GM23248 (cell line): Measurements from ENCODE around the gene ROR1. TPM values are rescaled to one million over a fixed set of nuclear protein-coding genes. Genes with fewer than 3 reads are reported as not detected.

Experiments
- DNase-seq: peaks from one replicate; pipeline ENCODE4 v3.0.0-alpha.2; 2015
- H2AFZ ChIP-seq: fragments of 200-600 bp; sonication (generic); 2 replicates; pipeline ENCODE4 v1.6.1; 2016; ENCODE audit warnings: antibody characterized with exemption
- H3F3A ChIP-seq: fragments of 200-600 bp; sonication (generic); 2 replicates; pipeline ENCODE4 v1.6.1; 2016; ENCODE audit warnings: mild to moderate bottlenecking, antibody characterized with exemption, mixed run types; ENCODE audit not compliant: insufficient read depth
- H3K27ac ChIP-seq: fragments of 200-600 bp; sonication (generic); 2 replicates; pipeline ENCODE4 v1.5.1; 2016; ENCODE audit warnings: mild to moderate bottlenecking
- H3K27me3 ChIP-seq: fragments of 200-600 bp; sonication (generic); replicated peaks from 2 replicates; pipeline ENCODE4 v1.6.1; 2016; ENCODE audit warnings: mild to moderate bottlenecking; ENCODE audit not compliant: insufficient read depth
- H3K36me3 ChIP-seq: fragments of 200-600 bp; sonication (generic); 2 replicates; pipeline ENCODE4 v1.6.1; 2016; ENCODE audit warnings: low read depth, mild to moderate bottlenecking
- H3K4me1 ChIP-seq: fragments of 200-600 bp; sonication (generic); 2 replicates; pipeline ENCODE4 v1.6.1; 2016; ENCODE audit warnings: mild to moderate bottlenecking; ENCODE audit not compliant: insufficient read depth
- H3K4me2 ChIP-seq: fragments of 200-600 bp; sonication (generic); one replicate; pipeline ENCODE4 v1.6.1; 2016; ENCODE audit warnings: mild to moderate bottlenecking; ENCODE audit not compliant: unreplicated experiment
- H3K4me3 ChIP-seq: fragments of 200-600 bp; sonication (generic); 2 replicates; pipeline ENCODE4 v1.5.1; 2016; ENCODE audit warnings: mild to moderate bottlenecking
- H3K79me2 ChIP-seq: fragments of 200-600 bp; sonication (generic); 2 replicates; pipeline ENCODE4 v1.6.1; 2016; ENCODE audit warnings: mild to moderate bottlenecking; ENCODE audit not compliant: insufficient read depth
- H3K9ac ChIP-seq: fragments of 200-600 bp; sonication (generic); 2 replicates; pipeline ENCODE4 v1.6.1; 2016; ENCODE audit warnings: mild to moderate bottlenecking
- H3K9me2 ChIP-seq: fragments of 200-600 bp; sonication (generic); 2 replicates; pipeline ENCODE4 v1.6.1; 2016; ENCODE audit warnings: mixed run types, mild to moderate bottlenecking, moderate library complexity; ENCODE audit not compliant: insufficient read depth
- H3K9me3 ChIP-seq: fragments of 200-600 bp; sonication (generic); one replicate; pipeline ENCODE4 v1.6.1; 2017; ENCODE audit warnings: low read depth
- H4K20me1 ChIP-seq: fragments of 200-600 bp; sonication (generic); 2 replicates; pipeline ENCODE4 v1.6.0; 2016; ENCODE audit not compliant: insufficient read depth
- EZH2 ChIP-seq: fragments of 200-600 bp; sonication (generic); IDR thresholded peaks from 2 replicates; pipeline ENCODE4 v1.6.1; 2018; ENCODE audit warnings: antibody characterized with exemption, mild to moderate bottlenecking; ENCODE audit not compliant: insufficient read depth, poor library complexity, severe bottlenecking
- EZH2phosphoT487 ChIP-seq: fragments of 200-600 bp; sonication (generic); IDR thresholded peaks from 2 replicates; pipeline ENCODE4 v1.6.1; 2018; ENCODE audit warnings: antibody characterized with exemption, moderate library complexity, mild to moderate bottlenecking, low read depth; ENCODE audit not compliant: insufficient read depth
- WGBS, 2 experiments: methylation state at CpG; one replicate each; pipeline ENCODE4 v1.1.6; 2015 to 2017; ENCODE audit warnings: low lambda C conversion rate in 2 of 2, low coverage in 1 of 2; ENCODE audit errors: missing lambda C conversion rate in 2 of 2; 5-methylcytosine and 5-hydroxymethylcytosine counted together
- in situ Hi-C: fragments of 300-500 bp; cut with MboI; formaldehyde crosslinking; loops from 2 replicates; pipeline ENCODE4 v1.15.0; 2020
- polyA plus RNA-seq: library from polyadenylated mRNA; unstranded; fragments of >200 nt; fragmentation: Nextera tagmentation; extraction: Ambion mirVana; gene quantifications from 2 replicates; pipeline ENCODE4 v1.2.1, GENCODE V29; 2016
- total RNA-seq: library from RNA; depleted of rRNA; stranded (reverse); fragments of >200 nt; shearing (Covaris generic); gene quantifications from 2 replicates; pipeline ENCODE4 v1.2.3, GENCODE V29; 2014

Gene ROR1
- total and polyA plus RNA-seq, 2 experiments from 2014 or later = 12.0 to 13.3 TPM

- H3K27ac ChIP-seq = no peak overlapping the region
- no peak overlapping the region for H3K4me3 ChIP-seq
- H3K4me2 ChIP-seq = no peak overlapping the region
- in situ Hi-C loops = loop anchor here (10.0 kb wide), 1 partner anchor 465 kb away; no protein-coding TSS in a partner anchor
- peaks cover 4% of the 10 kb centered on the region; the same call in 1 of the 2 replicates for H4K20me1 ChIP-seq
- TF ChIP-seq EZH2phosphoT487 = no peak
- TF ChIP-seq EZH2 = no peak
- 38 to 41% methylated on average over 7 of the region's 7 CpGs for WGBS, 2 experiments
- H3K79me2 ChIP-seq = peaks cover 84% of the 10 kb centered on the region
- no peaks in the 10 kb centered on the region for H3K27me3 ChIP-seq
- H3F3A ChIP-seq = peaks cover 4% of the 10 kb centered on the region; the same call in 1 of the 2 replicates
- no peaks in the 10 kb centered on the region for H3K9me2 ChIP-seq
- DNase-seq = no peak
- H3K4me1 ChIP-seq = peaks cover 18% of the 10 kb centered on the region; the same call in 1 of the 2 replicates
- H3K36me3 ChIP-seq = no peaks in the 10 kb centered on the region
- no peak overlapping the region for H3K9ac ChIP-seq
- H3K9me3 ChIP-seq = no peaks in the 10 kb centered on the region
- no peak overlapping the region for H2AFZ ChIP-seq
Observed at GRCh38 chr1:63779338-63780211, 5.8 kb downstream of the ROR1 start.

- H3K4me3 ChIP-seq = no peak overlapping the region
- H3F3A ChIP-seq = peaks cover 4% of the 10 kb centered on the region; the same call in 1 of the 2 replicates
- TF ChIP-seq EZH2 (no peak), EZH2phosphoT487 (no peak)
- no peak overlapping the region for H3K27ac ChIP-seq
- no peak overlapping the region for H3K9ac ChIP-seq
- no peaks in the 10 kb centered on the region for H3K9me3 ChIP-seq
- H3K9me2 ChIP-seq = no peaks in the 10 kb centered on the region
- no peaks in the 10 kb centered on the region for H3K36me3 ChIP-seq
- peaks cover 91% of the 10 kb centered on the region for H3K79me2 ChIP-seq
- no peaks in the 10 kb centered on the region for H3K27me3 ChIP-seq
- no peak overlapping the region for H3K4me2 ChIP-seq
- WGBS, 2 experiments = 59 to 63% methylated on average over 3 of the region's 3 CpGs
- H2AFZ ChIP-seq = no peak overlapping the region
- peaks cover 4% of the 10 kb centered on the region; the same call in 1 of the 2 replicates for H4K20me1 ChIP-seq
- DNase-seq = no peak
- in situ Hi-C loops = no loop called here
- H3K4me1 ChIP-seq = peaks cover 16% of the 10 kb centered on the region; the same call in 1 of the 2 replicates
Observed at GRCh38 chr1:63780565-63780964, 6.7 kb downstream of the ROR1 start.

GRCh38 chr1:63782982-63783381 lies 9.2 kb downstream of the ROR1 start:
- Histone ChIP-seq H3K27ac (no peak overlapping the region), H3K4me2 (no peak overlapping the region), H3K27me3 (no peaks in the 10 kb centered on the region), H3K9me3 (no peaks in the 10 kb centered on the region), H2AFZ (no peak overlapping the region), H3K9ac (no peak overlapping the region), H3F3A (no peaks in the 10 kb centered on the region), H4K20me1 (peaks cover 4% of the 10 kb centered on the region; the same call in 1 of the 2 replicates), H3K4me3 (no peak overlapping the region), H3K4me1 (peaks cover 10% of the 10 kb centered on the region; the same call in 1 of the 2 replicates), H3K36me3 (no peaks in the 10 kb centered on the region), H3K9me2 (no peaks in the 10 kb centered on the region), H3K79me2 (peaks cover 72% of the 10 kb centered on the region)
- WGBS, 2 experiments = 80 to 87% methylated on average over 2 of the region's 2 CpGs
- no peak for DNase-seq
- in situ Hi-C loops = no loop called here
- TF ChIP-seq EZH2 (no peak), EZH2phosphoT487 (no peak)

GRCh38 chr1:63784083-63784482 lies 10.3 kb downstream of the ROR1 start:
- in situ Hi-C loops = no loop called here
- no peak for DNase-seq
- H4K20me1 ChIP-seq = peaks cover 4% of the 10 kb centered on the region; the same call in 1 of the 2 replicates
- TF ChIP-seq EZH2phosphoT487 (no peak), EZH2 (no peak)
- no peak overlapping the region for H3K4me2 ChIP-seq
- H3K9me3 ChIP-seq = no peaks in the 10 kb centered on the region
- no peak overlapping the region for H3K27ac ChIP-seq
- H3K79me2 ChIP-seq = peaks cover 61% of the 10 kb centered on the region
- H3K9me2 ChIP-seq = no peaks in the 10 kb centered on the region
- no peak overlapping the region for H2AFZ ChIP-seq
- no peaks in the 10 kb centered on the region for H3F3A ChIP-seq
- no peak overlapping the region for H3K4me3 ChIP-seq
- no peak overlapping the region for H3K9ac ChIP-seq
- no peaks in the 10 kb centered on the region for H3K36me3 ChIP-seq
- no peaks in the 10 kb centered on the region for H3K27me3 ChIP-seq
- peaks cover 10% of the 10 kb centered on the region; the same call in 1 of the 2 replicates for H3K4me1 ChIP-seq
